ENCODE measurements around the gene TMED7. TPM values are rescaled to one million over a fixed set of nuclear protein-coding genes. Genes with fewer than 3 reads are reported as not detected.
"Not testable (repeated sequence)": the region's sequence is repeated elsewhere in the genome, so short reads cannot be mapped to it uniquely, and the experiment has no call there.

The TMED7 gene
- polyA plus RNA-seq, 3 donors, result 18.2 to 70.1 (median 65.1) TPM

- Histone ChIP-seq H3K27me3 (ENCODE audit: control insufficient read depth in 2 of 2, insufficient read depth in 2 of 2, low read length in 2 of 2) (peaks cover 0 to 2% of the 10 kb centered on the region in 2 donors), H2AFZ (ENCODE audit: insufficient read depth, low read depth, low read length, poor library complexity, severe bottlenecking) (no peak overlapping the region), H3K9ac (ENCODE audit: insufficient read depth, low read length, poor library complexity, severe bottlenecking) (no peak overlapping the region), H3K4me2 (replicated peaks; ENCODE audit: extremely low read depth, low read length, poor library complexity, severe bottlenecking) (no peak overlapping the region), H3K27ac (ENCODE audit: low read depth in 1 of 2, low read length in 2 of 2) (no peak overlapping the region), H3K9me3 (replicated peaks in 1 of 2; ENCODE audit: control insufficient read depth in 1 of 2, insufficient read depth in 1 of 2, low read length in 2 of 2) (no peaks in the 10 kb centered on the region), H3K4me3 (replicated peaks in 1 of 3; ENCODE audit: low read depth in 2 of 3, low read length in 3 of 3) (no peak overlapping the region), H3K4me1 (ENCODE audit: control insufficient read depth in 1 of 2, insufficient read depth in 2 of 2, low read length in 2 of 2) (no peaks in the 10 kb centered on the region), H3K36me3 (replicated peaks in 1 of 2; ENCODE audit: control insufficient read depth in 1 of 2, insufficient read depth in 2 of 2, low read length in 2 of 2) (no peaks in the 10 kb centered on the region), H3K79me2 (ENCODE audit: insufficient read depth, low read length) (no peaks in the 10 kb centered on the region), H4K20me1 (ENCODE audit: insufficient read depth, low read length) (no peaks in the 10 kb centered on the region)
- Mint-ChIP-seq H3K9me3 (peaks cover 0 to 9% (median 3%) of the 10 kb centered on the region in 7 donors), H3K4me1 (no peaks in the 10 kb centered on the region), H3K27me3 (ENCODE audit: low read depth in 3 of 3) (peaks cover 4 to 8% (median 8%) of the 10 kb centered on the region in 3 donors), H3K4me3 (no peak overlapping the region), H3K27ac (no peak overlapping the region), H3K36me3 (no peaks in the 10 kb centered on the region)
- intact Hi-C loops (cut with micrococcal nuclease), result no loop called here
- DNase-seq, result no peak
- WGBS (ENCODE audit: insufficient coverage), result 89% methylated on average over 2 of the region's 3 CpGs
- no peak for TF ChIP-seq CTCF (IDR thresholded peaks at IDR 0.05)
Observed at GRCh38 chr5:115648056-115648455, 22.2 kb upstream of the TMED7 start.

GRCh38 chr5:115645386-115645785, 19.6 kb upstream of the TMED7 start:
- H3K79me2 ChIP-seq (ENCODE audit: insufficient read depth, low read length); H4K20me1 ChIP-seq (ENCODE audit: insufficient read depth, low read length); H3K36me3 ChIP-seq (replicated peaks in 1 of 2; ENCODE audit: control insufficient read depth in 1 of 2, insufficient read depth in 2 of 2, low read length in 2 of 2); H3K9me3 Mint-ChIP-seq; H3K4me1 ChIP-seq (ENCODE audit: control insufficient read depth in 1 of 2, insufficient read depth in 2 of 2, low read length in 2 of 2); H3K9me3 ChIP-seq (replicated peaks in 1 of 2; ENCODE audit: control insufficient read depth in 1 of 2, insufficient read depth in 1 of 2, low read length in 2 of 2); H2AFZ ChIP-seq (ENCODE audit: insufficient read depth, low read depth, low read length, poor library complexity, severe bottlenecking); H3K4me1 Mint-ChIP-seq; H3K9ac ChIP-seq (ENCODE audit: insufficient read depth, low read length, poor library complexity, severe bottlenecking); H3K27ac ChIP-seq (ENCODE audit: low read depth in 1 of 2, low read length in 2 of 2); H3K4me3 ChIP-seq (replicated peaks in 1 of 3; ENCODE audit: low read depth in 2 of 3, low read length in 3 of 3); DNase-seq; H3K4me2 ChIP-seq (replicated peaks; ENCODE audit: extremely low read depth, low read length, poor library complexity, severe bottlenecking); H3K4me3 Mint-ChIP-seq; H3K27ac Mint-ChIP-seq; H3K27me3 ChIP-seq (ENCODE audit: control insufficient read depth in 2 of 2, insufficient read depth in 2 of 2, low read length in 2 of 2); H3K36me3 Mint-ChIP-seq; intact Hi-C loops (cut with micrococcal nuclease): not testable (repeated sequence)
- WGBS (ENCODE audit: insufficient coverage), result no CpG with 5 or more reads among the region's 5 CpGs
- H3K27me3 Mint-ChIP-seq (ENCODE audit: low read depth in 3 of 3), result peaks cover 7 to 17% (median 11%) of the 10 kb centered on the region in 3 donors

Measured in CD14-positive monocyte (primary cell).